ENCODE results near the gene LENG9. TPM values are rescaled to one million over a fixed set of nuclear protein-coding genes. Genes with fewer than 3 reads are reported as not detected.
A peak's percentile ranks its signal among the peaks of the same experiment; 100 is the strongest.

LENG9 gene
- total RNA-seq, 1 donor from 2014 or later = 3.7 TPM

- no peak for FAIRE-seq
- no peak overlapping the region for H3K9ac ChIP-seq (ENCODE audit: low read length)
- H3K27me3 ChIP-seq (ENCODE audit: insufficient read depth, low read length) = peaks cover 41% of the 10 kb centered on the region
- no peaks in the 10 kb centered on the region for H4K20me1 ChIP-seq (ENCODE audit: insufficient read depth, low read length)
- H3K27ac Mint-ChIP-seq (ENCODE audit: unreplicated experiment) = peak overlapping the region; percentile 83
- H3K27me3 Mint-ChIP-seq (ENCODE audit: low read depth, unreplicated experiment) = peaks cover 14% of the 10 kb centered on the region
- no peak overlapping the region for H3K27ac ChIP-seq (ENCODE audit: low read depth, low read length)
- H3K4me2 ChIP-seq (ENCODE audit: low read length) = no peak overlapping the region
- H2AFZ ChIP-seq (ENCODE audit: low read depth, low read length) = no peak overlapping the region
- H3K4me1 Mint-ChIP-seq (ENCODE audit: low read depth, unreplicated experiment) = peaks cover 12% of the 10 kb centered on the region
- no peak for DNase-seq (ENCODE audit: low read depth)
- peaks cover 3% of the 10 kb centered on the region for H3K9me3 ChIP-seq (ENCODE audit: insufficient read depth, low read depth, low read length)
- H3K4me1 ChIP-seq (ENCODE audit: insufficient read depth, low read length) = no peaks in the 10 kb centered on the region
- TF ChIP-seq, protein P1, sequence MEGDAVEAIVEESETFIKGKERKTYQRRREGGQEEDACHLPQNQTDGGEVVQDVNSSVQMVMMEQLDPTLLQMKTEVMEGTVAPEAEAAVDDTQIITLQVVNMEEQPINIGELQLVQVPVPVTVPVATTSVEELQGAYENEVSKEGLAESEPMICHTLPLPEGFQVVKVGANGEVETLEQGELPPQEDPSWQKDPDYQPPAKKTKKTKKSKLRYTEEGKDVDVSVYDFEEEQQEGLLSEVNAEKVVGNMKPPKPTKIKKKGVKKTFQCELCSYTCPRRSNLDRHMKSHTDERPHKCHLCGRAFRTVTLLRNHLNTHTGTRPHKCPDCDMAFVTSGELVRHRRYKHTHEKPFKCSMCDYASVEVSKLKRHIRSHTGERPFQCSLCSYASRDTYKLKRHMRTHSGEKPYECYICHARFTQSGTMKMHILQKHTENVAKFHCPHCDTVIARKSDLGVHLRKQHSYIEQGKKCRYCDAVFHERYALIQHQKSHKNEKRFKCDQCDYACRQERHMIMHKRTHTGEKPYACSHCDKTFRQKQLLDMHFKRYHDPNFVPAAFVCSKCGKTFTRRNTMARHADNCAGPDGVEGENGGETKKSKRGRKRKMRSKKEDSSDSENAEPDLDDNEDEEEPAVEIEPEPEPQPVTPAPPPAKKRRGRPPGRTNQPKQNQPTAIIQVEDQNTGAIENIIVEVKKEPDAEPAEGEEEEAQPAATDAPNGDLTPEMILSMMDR (IDR thresholded peaks at IDR 0.05; ENCODE audit: insufficient read depth, low read depth, low read length) = no peak
- TF ChIP-seq EZH2 (IDR thresholded peaks at IDR 0.05; ENCODE audit: insufficient read depth, low read length) = no peak
- no peaks in the 10 kb centered on the region for H3K9me3 Mint-ChIP-seq (ENCODE audit: unreplicated experiment)
- no peaks in the 10 kb centered on the region for H3K79me2 ChIP-seq (ENCODE audit: insufficient read depth, low read length)
- H3K4me3 ChIP-seq (ENCODE audit: insufficient read depth, low read depth, low read length) = no peak overlapping the region
- H3K4me3 Mint-ChIP-seq (ENCODE audit: unreplicated experiment) = peak overlapping the region; percentile 56
- H3K36me3 Mint-ChIP-seq (ENCODE audit: low read depth, unreplicated experiment) = no peaks in the 10 kb centered on the region
- H3K36me3 ChIP-seq (ENCODE audit: insufficient read depth, low read length) = no peaks in the 10 kb centered on the region
Measured at GRCh38 chr19:54418930-54419800, 44.4 kb downstream of the LENG9 start.

DNA sequence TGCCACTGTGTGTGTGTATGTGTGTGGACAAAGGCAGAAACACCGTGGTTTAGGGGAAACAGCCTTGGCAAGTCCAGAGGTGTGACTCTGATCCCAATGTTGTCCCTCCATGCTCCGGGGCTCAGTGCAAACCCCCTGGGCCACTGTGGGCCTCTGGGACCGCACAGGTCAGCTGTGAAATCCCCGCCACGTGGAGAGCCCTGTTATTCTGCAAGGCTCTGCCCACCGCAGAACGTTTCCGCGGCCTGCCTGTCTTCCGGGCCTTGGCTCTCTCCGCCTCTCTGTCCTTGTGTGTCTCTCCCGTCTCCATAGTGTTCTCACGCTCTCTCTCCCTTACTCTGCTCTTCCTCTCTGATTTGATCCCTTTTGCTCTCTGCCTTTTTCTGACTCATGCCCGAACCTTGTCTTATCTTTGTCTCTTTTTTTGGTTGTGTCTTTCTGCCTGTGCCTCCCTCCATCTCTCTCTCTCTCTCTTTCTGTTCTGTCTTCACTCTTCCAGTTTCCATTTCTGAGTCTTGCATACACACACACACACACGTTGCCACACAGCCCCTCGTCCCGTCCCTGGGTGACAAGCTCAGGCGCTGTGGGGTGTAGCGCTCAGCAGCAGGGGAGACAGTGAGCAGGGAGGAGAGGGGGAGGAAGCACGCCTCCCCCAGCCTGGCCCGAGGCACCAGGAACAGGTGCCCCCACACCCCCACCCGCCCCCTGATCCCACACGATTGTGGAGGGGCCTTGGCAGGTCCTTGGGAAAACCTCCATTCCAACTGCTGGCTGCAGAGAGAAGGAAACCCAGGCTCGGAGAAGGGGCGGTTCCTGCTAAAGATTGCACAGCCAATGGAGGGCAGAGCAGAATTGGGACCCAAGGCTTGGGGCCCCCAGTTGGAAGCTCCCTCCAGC is 45.3 kb downstream of the LENG9 start:
- peak; percentile 22 for DNase-seq (ENCODE audit: low read depth)
- Mint-ChIP-seq H3K4me1 (ENCODE audit: low read depth, unreplicated experiment) (peaks cover 12% of the 10 kb centered on the region), H3K36me3 (ENCODE audit: low read depth, unreplicated experiment) (no peaks in the 10 kb centered on the region), H3K27me3 (ENCODE audit: low read depth, unreplicated experiment) (peaks cover 17% of the 10 kb centered on the region), H3K4me3 (ENCODE audit: unreplicated experiment) (peak overlapping the region; percentile 0), H3K27ac (ENCODE audit: unreplicated experiment) (peak overlapping the region; percentile 50), H3K9me3 (ENCODE audit: unreplicated experiment) (no peaks in the 10 kb centered on the region)
- H3K9me3 ChIP-seq (ENCODE audit: insufficient read depth, low read depth, low read length) = peaks cover 3% of the 10 kb centered on the region
- no peak overlapping the region for H3K27ac ChIP-seq (ENCODE audit: low read depth, low read length)
- H3K36me3 ChIP-seq (ENCODE audit: insufficient read depth, low read length) = no peaks in the 10 kb centered on the region
- no peak overlapping the region for H3K9ac ChIP-seq (ENCODE audit: low read length)
- no peaks in the 10 kb centered on the region for H4K20me1 ChIP-seq (ENCODE audit: insufficient read depth, low read length)
- peak overlapping the region; percentile 72 for H3K4me2 ChIP-seq (ENCODE audit: low read length)
- no peaks in the 10 kb centered on the region for H3K79me2 ChIP-seq (ENCODE audit: insufficient read depth, low read length)
- peak overlapping the region; percentile 56 for H2AFZ ChIP-seq (ENCODE audit: low read depth, low read length)
- TF ChIP-seq, protein P1 (IDR thresholded peaks at IDR 0.05; ENCODE audit: insufficient read depth, low read depth, low read length) = no peak
- no peak for TF ChIP-seq EZH2 (IDR thresholded peaks at IDR 0.05; ENCODE audit: insufficient read depth, low read length)
- H3K4me1 ChIP-seq (ENCODE audit: insufficient read depth, low read length) = no peaks in the 10 kb centered on the region
- H3K4me3 ChIP-seq (ENCODE audit: insufficient read depth, low read depth, low read length) = no peak overlapping the region
- no peak for FAIRE-seq
- H3K27me3 ChIP-seq (ENCODE audit: insufficient read depth, low read length) = peaks cover 41% of the 10 kb centered on the region
